H1 (cell line): ENCODE results near the gene ITGB4. TPM values are rescaled to one million over a fixed set of nuclear protein-coding genes. Genes with fewer than 3 reads are reported as not detected.

ENCODE experiments used
- CTCF ChIA-PET: fragments of 300-600 bp; sonication (Branson Sonifier 250); formaldehyde crosslinking; loops from one replicate; lab custom pipeline; 2021; ENCODE audit not compliant: partially characterized antibody; lab: Charles Lee
- POLR2A ChIA-PET: fragments of 300-600 bp; sonication (Branson Sonifier 250); formaldehyde crosslinking; loops from one replicate; lab custom pipeline; 2021; ENCODE audit warnings: inconsistent platforms; ENCODE audit not compliant: partially characterized antibody; lab: Charles Lee
- DNase-seq, 2 experiments: peaks; one replicate each; pipeline versions ENCODE4 v3.0.0 to v3.0.0-alpha.2; 2010 to 2022; ENCODE audit warnings: low spot score in 2 of 2, low read depth in 1 of 2, mixed read lengths in 1 of 2
- FAIRE-seq: peaks from 2 replicates; lab custom pipeline; 2011; peaks lifted over from hg19 to GRCh38; lab: Jason Lieb, UNC
- H2AFZ ChIP-seq: 2 replicates; pipeline ENCODE4 v1.8.1; 2012; ENCODE audit warnings: low read length, inconsistent platforms
- H2AK5ac ChIP-seq: 2 replicates; pipeline ENCODE4 v1.6.1; 2013; ENCODE audit warnings: low read depth, low read length
- H2BK120ac ChIP-seq: replicated peaks from 2 replicates; pipeline ENCODE3; 2013; ENCODE audit warnings: low read depth, low read length, inconsistent platforms
- H2BK12ac ChIP-seq: 2 replicates; pipeline ENCODE4 v1.6.1; 2013; ENCODE audit warnings: low read depth, low read length
- H2BK15ac ChIP-seq: 2 replicates; pipeline ENCODE4 v1.6.1; 2013; ENCODE audit warnings: low read length
- H2BK20ac ChIP-seq: 2 replicates; pipeline ENCODE4 v1.6.1; 2013; ENCODE audit warnings: low read length
- H2BK5ac ChIP-seq: 2 replicates; pipeline ENCODE4 v1.6.1; 2013; ENCODE audit warnings: low read depth, low read length
- H3K14ac ChIP-seq: 2 replicates; pipeline ENCODE4 v1.6.1; 2013; ENCODE audit warnings: inconsistent platforms; ENCODE audit not compliant: insufficient read length
- H3K18ac ChIP-seq: 2 replicates; pipeline ENCODE4 v1.6.1; 2013; ENCODE audit warnings: low read length; ENCODE audit errors: extremely low read depth
- H3K23ac ChIP-seq: 2 replicates; pipeline ENCODE4 v1.6.1; 2013; ENCODE audit warnings: inconsistent platforms; ENCODE audit not compliant: insufficient read length
- H3K23me2 ChIP-seq: 2 replicates; pipeline ENCODE4 v1.6.1; 2013; ENCODE audit warnings: low read depth, low read length
- H3K27ac ChIP-seq: 2 replicates; pipeline ENCODE4 v1.6.1; 2011; ENCODE audit warnings: low read depth, low read length, inconsistent platforms
- H3K27me3 ChIP-seq, 4 experiments: replicated peaks in 1 of 4; 1 replicate in 1 of 4; 2 replicates in 3 of 4; pipeline versions ENCODE4 v1.6.1 to v1.8.1; 2011 to 2013; ENCODE audit warnings: low read length in 3 of 4, mild to moderate bottlenecking in 3 of 4, inconsistent platforms in 2 of 4, mixed read lengths in 2 of 4, moderate library complexity in 1 of 4; ENCODE audit not compliant: control insufficient read depth in 3 of 4, insufficient read depth in 3 of 4; ENCODE audit errors: extremely low read depth in 1 of 4
- H3K36me3 ChIP-seq, 4 experiments: 2 replicates each; pipeline versions ENCODE4 v1.6.1 to v1.8.1; 2011 to 2013; ENCODE audit warnings: mild to moderate bottlenecking in 4 of 4, low read length in 3 of 4, moderate library complexity in 2 of 4, control low read depth in 1 of 4, inconsistent platforms in 1 of 4; ENCODE audit not compliant: insufficient read depth in 4 of 4, control insufficient read depth in 2 of 4
- H3K4ac ChIP-seq: replicated peaks from 2 replicates; pipeline ENCODE3; 2013; ENCODE audit warnings: low read length, low read depth, mixed read lengths, inconsistent platforms; ENCODE audit not compliant: insufficient read length
- H3K4me1 ChIP-seq, 4 experiments: replicated peaks in 1 of 4; 1 replicate in 1 of 4; 2 replicates in 3 of 4; pipeline versions ENCODE4 v1.6.1 to v1.8.1; 2011 to 2013; ENCODE audit warnings: low read length in 3 of 4, inconsistent platforms in 2 of 4, mixed read lengths in 1 of 4; ENCODE audit not compliant: insufficient read depth in 4 of 4, control insufficient read depth in 3 of 4
- H3K4me2 ChIP-seq, 2 experiments: 2 replicates each; pipeline versions ENCODE4 v1.6.1 to v1.8.1; 2011 to 2013; ENCODE audit warnings: low read depth in 2 of 2, low read length in 2 of 2, control low read depth in 1 of 2, inconsistent platforms in 1 of 2, mild to moderate bottlenecking in 1 of 2; ENCODE audit not compliant: insufficient read depth in 1 of 2
- H3K4me3 ChIP-seq, 4 experiments: fragments of 200-600, 300-600 bp in 1 of 4; sonication (generic), shearing (Covaris generic), sonication (Bioruptor Twin) in 1 of 4; 2 replicates each; pipeline versions ENCODE4 v1.5.1 to v1.8.1; 2011 to 2016; ENCODE audit warnings: low read length in 4 of 4, low read depth in 3 of 4, control low read depth in 2 of 4, inconsistent platforms in 2 of 4, mild to moderate bottlenecking in 2 of 4, mixed read lengths in 1 of 4, moderate library complexity in 1 of 4; ENCODE audit not compliant: insufficient read depth in 2 of 4; ENCODE audit errors: extremely low read depth in 1 of 4
- H3K56ac ChIP-seq: replicated peaks from 2 replicates; pipeline ENCODE3; 2013; ENCODE audit warnings: low read depth, mild to moderate bottlenecking, mixed read lengths, low read length, inconsistent platforms; ENCODE audit not compliant: insufficient read length
- H3K79me1 ChIP-seq: 2 replicates; pipeline ENCODE4 v1.6.1; 2013; ENCODE audit warnings: low read depth, low read length, control low read depth
- H3K79me2 ChIP-seq, 2 experiments: 2 replicates each; pipeline versions ENCODE4 v1.6.1 to v1.8.1; 2012 to 2013; ENCODE audit warnings: low read length in 2 of 2, mild to moderate bottlenecking in 2 of 2, inconsistent platforms in 1 of 2; ENCODE audit not compliant: insufficient read depth in 2 of 2, control insufficient read depth in 1 of 2
- H3K9ac ChIP-seq, 4 experiments: replicated peaks in 1 of 4; 1 replicate in 1 of 4; 2 replicates in 3 of 4; pipeline versions ENCODE4 v1.6.1 to v1.8.1; 2011 to 2013; ENCODE audit warnings: low read depth in 3 of 4, low read length in 3 of 4, control low read depth in 2 of 4, mild to moderate bottlenecking in 2 of 4, moderate library complexity in 2 of 4, inconsistent platforms in 1 of 4; ENCODE audit errors: extremely low read depth in 1 of 4
- H3K9me3 ChIP-seq, 2 experiments: 2 replicates each; pipeline versions ENCODE4 v1.6.1 to v1.8.1; 2012 to 2013; ENCODE audit warnings: mild to moderate bottlenecking in 2 of 2, moderate library complexity in 2 of 2, control low read depth in 1 of 2, inconsistent platforms in 1 of 2, low read depth in 1 of 2, low read length in 1 of 2, mixed read lengths in 1 of 2; ENCODE audit not compliant: insufficient read depth in 2 of 2
- H4K20me1 ChIP-seq, 2 experiments: replicated peaks in 1 of 2; 2 replicates each; pipeline versions ENCODE3 to v1.8.1; 2011 to 2013; ENCODE audit warnings: inconsistent platforms in 2 of 2, low read length in 2 of 2, mild to moderate bottlenecking in 1 of 2; ENCODE audit not compliant: insufficient read depth in 2 of 2, control insufficient read depth in 1 of 2
- H4K5ac ChIP-seq: 2 replicates; pipeline ENCODE4 v1.6.1; 2013; ENCODE audit warnings: low read length, low read depth, mixed read lengths, inconsistent platforms; ENCODE audit not compliant: insufficient read length
- H4K8ac ChIP-seq: 2 replicates; pipeline ENCODE4 v1.8.0; 2013; ENCODE audit warnings: mild to moderate bottlenecking, moderate library complexity, low read length, inconsistent platforms; ENCODE audit not compliant: insufficient read depth; ENCODE audit errors: extremely low read depth
- H4K91ac ChIP-seq: replicated peaks from 2 replicates; pipeline ENCODE3; 2013; ENCODE audit warnings: low read length, mixed read lengths, inconsistent platforms; ENCODE audit not compliant: insufficient read length
- CBX5 ChIP-seq: fragments of 300-800, 300-1000 bp; sonication (generic); IDR thresholded peaks from 2 replicates; pipeline ENCODE4 v1.7.1; 2016; ENCODE audit warnings: antibody characterized with exemption, low read length, low read depth
- POLR2A ChIP-seq, 2 experiments: IDR thresholded peaks; 1 replicate in 1 of 2; 2 replicates in 1 of 2; pipeline ENCODE4 v1.6.1; 2011; ENCODE audit warnings: low read depth in 2 of 2, low read length in 2 of 2, mild to moderate bottlenecking in 2 of 2; ENCODE audit errors: control extremely low read depth in 1 of 2
- RXRA ChIP-seq: IDR thresholded peaks from 2 replicates; pipeline ENCODE4 v1.6.1; 2011; ENCODE audit warnings: low read depth, mild to moderate bottlenecking, low read length, moderate library complexity; ENCODE audit not compliant: insufficient read depth
- WGBS, 2 experiments: shearing (Covaris generic) in 1 of 2; methylation state at CpG; one replicate each; pipeline versions ENCODE4 v1.1.6 to v1.1.7; 2013 to 2015; ENCODE audit warnings: low lambda C conversion rate in 2 of 2, mixed read lengths in 2 of 2, inconsistent platforms in 1 of 2, low coverage in 1 of 2, missing lambda C conversion rate in 1 of 2; ENCODE audit not compliant: insufficient replicate concordance in 2 of 2, insufficient coverage in 1 of 2, insufficient read length in 1 of 2; ENCODE audit errors: extremely low coverage in 1 of 2, missing lambda C conversion rate in 1 of 2; 5-methylcytosine and 5-hydroxymethylcytosine counted together
- polyA plus RNA-seq, 7 experiments: library from polyadenylated mRNA; depleted of rRNA in 3 of 7; stranded (reverse) in 5 of 7; unstranded in 2 of 7; fragments of >200 nt in 5 of 7; fragments of 200-250 nt in 2 of 7; gene quantifications; 1 replicate in 5 of 7; 2 replicates in 1 of 7; 4 replicates in 1 of 7; pipeline versions ENCODE4 v1.2.1 to v1.2.3, GENCODE V29; 2011 to 2013; ENCODE audit warnings: missing spikeins in 2 of 7, mixed read lengths in 2 of 7
- total RNA-seq: library from RNA; stranded (reverse); fragmentation: NEBNext Ultra II Directional; extraction: Animal tissue kit (Norgen Biotek cat#: 25700); gene quantifications from 2 replicates; pipeline ENCODE4 v1.2.1, GENCODE V29; 2021

The ITGB4 gene
- total and polyA plus RNA-seq, 2 of the 8 experiments (the other 6 are each of a cell fraction or from before 2014, with no cell fraction given), result 5.2 to 5.6 TPM

GRCh38 chr17:75724016-75725003, 3.1 kb downstream of the ITGB4 start:
- H2BK15ac ChIP-seq, result no peak overlapping the region
- no peaks in the 10 kb centered on the region for H3K36me3 ChIP-seq
- TF ChIP-seq RXRA (no peak), CBX5 (no peak), POLR2A (IDR thresholded peaks at IDR 0.05; ENCODE audit: control extremely low read depth in 1 of 2, low read depth in 2 of 2, low read length in 2 of 2) (no peak)

More at GRCh38 chr17:75724016-75725003, 3.1 kb downstream of the ITGB4 start:
- Histone ChIP-seq H3K4me2 (no peak overlapping the region), H4K91ac (no peak overlapping the region), H3K27me3 (peaks cover 4 to 23% (median 14%) of the 10 kb centered on the region in 4 experiments; a peak in 6 of 7 replicates), H2BK120ac (no peak overlapping the region), H3K79me1 (no peaks in the 10 kb centered on the region), H4K20me1 (peaks cover 0 to 2% of the 10 kb centered on the region in 2 experiments), H3K23me2 (peaks cover 11% of the 10 kb centered on the region; the same call in 1 of the 2 replicates), H3K18ac (no peak overlapping the region), H3K4ac (no peak overlapping the region), H3K4me1 (peaks cover 0 to 8% (median 4%) of the 10 kb centered on the region in 4 experiments; a peak in 4 of 7 replicates), H2BK12ac (no peak overlapping the region), H3K4me3 (no peak overlapping the region), H4K8ac (0 out of 2 replicates have a peak overlapping the region, but pooled peaks have one; percentile 35), H3K14ac (no peak overlapping the region), H3K9me3 (no peaks in the 10 kb centered on the region), H2BK5ac (no peak overlapping the region), H3K56ac (no peak overlapping the region), H2AFZ (no peak overlapping the region), H3K27ac (no peak overlapping the region), H3K9ac (no peak overlapping the region), H3K79me2 (no peaks in the 10 kb centered on the region), H2BK20ac (no peak overlapping the region), H4K5ac (no peak overlapping the region), H2AK5ac (no peak overlapping the region), H3K23ac (no peak overlapping the region)
- no peak for FAIRE-seq
- WGBS, 2 experiments, result 87% methylated on average over 23 of the region's 23 CpGs; no CpG with 5 or more reads in 1 of the 2 experiments
- POLR2A ChIA-PET, result interaction anchor here (0.7 to 1.7 kb wide), 8 partner anchors 22 to 241 kb away, joined by 3 to 6 read pairs (median 4); no protein-coding TSS in a partner anchor
- DNase-seq, result no peak
- CTCF ChIA-PET, result interaction anchor here (0.8 to 5.6 kb wide), 8 partner anchors 14 to 619 kb away, joined by 3 to 64 read pairs (median 4); partner anchors contain the start of gene SMIM5
